Endothelial cell of umbilical vein (primary cell): ENCODE data around the gene EBF4. TPM values are rescaled to one million over a fixed set of nuclear protein-coding genes. Genes with fewer than 3 reads are reported as not detected.

Experiments used
- BruUV-seq: library from RNA; stranded (reverse); fragments of 400-500 nt; replicated peaks from 2 replicates; lab custom pipeline; 2021; lab: Mats Ljungman, UMichigan
- CTCF ChIA-PET: fragments of 300-600, 350-600 bp; sonication (Branson Sonifier 250); formaldehyde crosslinking; loops from one replicate; lab custom pipeline; 2021; ENCODE audit warnings: antibody characterized with exemption, inconsistent platforms; lab: Charles Lee
- POLR2A ChIA-PET: fragments of 300-600, 350-600 bp; sonication (Branson Sonifier 250); formaldehyde crosslinking; loops from one replicate; lab custom pipeline; 2021; ENCODE audit warnings: antibody characterized with exemption, inconsistent platforms; lab: Charles Lee
- DNase-seq: peaks from one replicate; pipeline ENCODE4 v3.0.0-alpha.2; 2011; ENCODE audit warnings: low read depth, low spot score
- FAIRE-seq: peaks from 2 replicates; lab custom pipeline; 2011; peaks lifted over from hg19 to GRCh38; lab: Jason Lieb, UNC
- H2AFZ ChIP-seq: 2 replicates; pipeline ENCODE4 v1.6.0; 2012; ENCODE audit warnings: low read depth, low read length, control low read depth, inconsistent platforms
- H3K27ac ChIP-seq: 2 replicates; pipeline ENCODE4 v1.5.1; 2011; ENCODE audit warnings: low read depth, mild to moderate bottlenecking, control low read depth, low read length, moderate library complexity; ENCODE audit not compliant: insufficient read depth
- H3K27me3 ChIP-seq, 2 experiments: 2 replicates each; pipeline versions ENCODE4 v1.6.0 to v1.6.1; 2011; ENCODE audit warnings: low read length in 2 of 2, mixed read lengths in 1 of 2; ENCODE audit not compliant: control insufficient read depth in 2 of 2, insufficient read depth in 2 of 2
- H3K36me3 ChIP-seq, 2 experiments: 2 replicates in 1 of 2; 3 replicates in 1 of 2; pipeline ENCODE4 v1.5.1; 2011; ENCODE audit warnings: low read length in 2 of 2, mild to moderate bottlenecking in 1 of 2, moderate library complexity in 1 of 2; ENCODE audit not compliant: control insufficient read depth in 2 of 2, insufficient read depth in 2 of 2; ENCODE audit errors: extremely low read depth in 1 of 2
- H3K4me1 ChIP-seq: 3 replicates; pipeline ENCODE4 v1.5.1; 2011; ENCODE audit warnings: mild to moderate bottlenecking, low read length; ENCODE audit not compliant: control insufficient read depth, insufficient read depth; ENCODE audit errors: extremely low read depth
- H3K4me2 ChIP-seq: 2 replicates; pipeline ENCODE4 v1.6.1; 2011; ENCODE audit warnings: low read length, control low read depth, mixed read lengths; ENCODE audit not compliant: insufficient read depth
- H3K4me3 ChIP-seq, 3 experiments: fragments of 200-600 bp in 1 of 3; sonication (generic), shearing (Covaris generic) in 1 of 3; replicated peaks in 1 of 3; 2 replicates each; pipeline ENCODE4 v1.5.1; 2011 to 2016; ENCODE audit warnings: control low read depth in 3 of 3, low read length in 3 of 3, mild to moderate bottlenecking in 2 of 3, inconsistent platforms in 1 of 3, low read depth in 1 of 3, moderate library complexity in 1 of 3; ENCODE audit not compliant: insufficient read depth in 1 of 3
- H3K79me2 ChIP-seq: 2 replicates; pipeline ENCODE4 v1.6.0; 2012; ENCODE audit warnings: low read length, inconsistent platforms; ENCODE audit not compliant: control insufficient read depth, insufficient read depth
- H3K9ac ChIP-seq: replicated peaks from 2 replicates; pipeline ENCODE3; 2011; ENCODE audit warnings: low read length, control low read depth; ENCODE audit not compliant: insufficient read depth; ENCODE audit errors: extremely low read depth
- H3K9me1 ChIP-seq: replicated peaks from 3 replicates; pipeline ENCODE4 v1.6.0; 2011; ENCODE audit warnings: mild to moderate bottlenecking, low read length; ENCODE audit not compliant: control insufficient read depth, insufficient read depth; ENCODE audit errors: extremely low read depth
- H3K9me3 ChIP-seq: replicated peaks from 2 replicates; pipeline ENCODE4 v1.5.1; 2012; ENCODE audit warnings: low read length, inconsistent platforms; ENCODE audit not compliant: control insufficient read depth, insufficient read depth
- H4K20me1 ChIP-seq: replicated peaks from 2 replicates; pipeline ENCODE3; 2011; ENCODE audit warnings: mild to moderate bottlenecking, low read length; ENCODE audit not compliant: control insufficient read depth, insufficient read depth; ENCODE audit errors: extremely low read depth
- EZH2 ChIP-seq: IDR thresholded peaks from 2 replicates; pipeline ENCODE4 v1.6.1; 2012; ENCODE audit warnings: borderline replicate concordance, low read depth, mild to moderate bottlenecking, moderate library complexity, low read length, inconsistent platforms; ENCODE audit not compliant: severe bottlenecking
- FOS ChIP-seq: IDR thresholded peaks from 2 replicates; pipeline ENCODE4 v1.6.1; 2011; ENCODE audit warnings: mild to moderate bottlenecking, low read length, moderate library complexity, borderline replicate concordance; ENCODE audit not compliant: insufficient read depth
- dilution Hi-C: fragments of 300-500 bp; cut with MboI; formaldehyde crosslinking; loops from one replicate; pipeline ENCODE4 v1.15.0; 2019; ENCODE audit warnings: low sequenced_read_pairs; ENCODE audit not compliant: extremely low pct_ligation_motif_present
- intact Hi-C: fragments of 100-400 bp; cut with micrococcal nuclease; formaldehyde crosslinking; loops from one replicate; pipeline ENCODE4 v1.10.0; 2022
- polyA plus RNA-seq, 4 experiments: library from polyadenylated mRNA; depleted of rRNA in 3 of 4; stranded (reverse) in 3 of 4; unstranded in 1 of 4; fragments of >200 nt; gene quantifications; 2 replicates each; pipeline versions ENCODE4 v1.2.1 to v1.2.3, GENCODE V29; 2011 to 2012; ENCODE audit warnings: missing spikeins in 1 of 4
- total RNA-seq: library from RNA; stranded (reverse); gene quantifications from 2 replicates; pipeline ENCODE4 v1.2.3, GENCODE V29; 2021
- TF ChIP-seq, protein P1 (sequence below), 2 donors: IDR thresholded peaks; 1 replicate in 1 of 2; 2 replicates in 1 of 2; pipeline ENCODE4 v1.5.1; 2011; ENCODE audit warnings: low read length in 2 of 2, mild to moderate bottlenecking in 2 of 2, moderate library complexity in 2 of 2, control low read depth in 1 of 2, inconsistent platforms in 1 of 2, low read depth in 1 of 2; ENCODE audit not compliant: insufficient read depth in 1 of 2; ENCODE audit errors: extremely low read depth in 1 of 2

EBF4 gene
- total and polyA plus RNA-seq, 2 donors (not counting 3 experiments of a cell fraction or from before 2014, with no cell fraction given), result 2.7 to 3.4 TPM

- H3K36me3 ChIP-seq, result no peaks in the 10 kb centered on the region
- H3K4me2 ChIP-seq, result no peak overlapping the region
- H3K79me2 ChIP-seq, result no peaks in the 10 kb centered on the region
- no peaks in the 10 kb centered on the region for H3K4me1 ChIP-seq
- H3K9me3 ChIP-seq, result no peaks in the 10 kb centered on the region
- DNase-seq, result no peak
- H2AFZ ChIP-seq, result no peak overlapping the region
- dilution Hi-C loops, result no loop called here
- ChIA-PET CTCF (interaction anchor here (0.8 to 4.0 kb wide), 4 partner anchors 11 to 54 kb away, joined by 3 to 16 read pairs (median 7); no protein-coding TSS in a partner anchor), POLR2A (no interaction called here)
- FAIRE-seq, result no peak
- intact Hi-C loops, result no loop called here
- H4K20me1 ChIP-seq, result no peaks in the 10 kb centered on the region
- BruUV-seq, result no TSS peak
- H3K9ac ChIP-seq, result no peak overlapping the region
- TF ChIP-seq FOS, result no peak
- H3K27ac ChIP-seq, result no peak overlapping the region
- peaks cover 5 to 15% of the 10 kb centered on the region in 2 experiments for H3K27me3 ChIP-seq
- no peak overlapping the region for H3K4me3 ChIP-seq
- no peaks in the 10 kb centered on the region for H3K9me1 ChIP-seq
These were observed 49.9 kb downstream of the EBF4 start for GRCh38 chr20:2742431-2742830.

DNA sequence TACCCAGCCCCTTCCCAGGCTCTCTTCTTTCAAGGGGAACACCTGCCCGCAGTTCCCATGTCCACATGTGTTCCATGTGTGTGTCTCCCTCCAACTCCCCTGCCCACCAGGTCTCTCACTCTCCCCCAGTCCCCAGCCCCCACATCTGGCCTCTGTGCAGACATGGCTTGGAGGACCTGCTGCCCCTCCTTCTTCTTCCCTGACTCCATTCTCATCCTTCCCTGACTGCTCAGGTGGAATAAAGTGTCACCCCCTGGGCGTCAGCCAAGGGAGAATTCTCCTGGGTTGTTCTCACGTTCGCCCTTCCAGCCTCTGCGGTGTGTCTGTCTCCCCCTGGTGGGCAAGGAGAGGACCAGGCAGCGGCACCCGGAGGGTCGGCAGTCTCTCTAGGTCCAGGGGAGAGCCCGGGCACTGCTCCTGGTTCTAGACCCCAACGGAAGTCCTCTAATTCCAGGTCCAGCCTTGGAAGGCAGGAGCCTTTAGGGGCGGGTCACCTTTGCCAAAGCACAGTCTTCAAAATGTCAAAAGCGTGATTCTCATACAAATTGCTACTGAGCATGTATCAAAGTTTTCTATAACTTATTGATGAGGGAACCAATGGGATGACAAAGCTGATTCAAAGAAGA, 50.5 kb downstream of the EBF4 start:
- dilution Hi-C loops (no loop called here), intact Hi-C loops (loop anchor here (1.0 kb wide), 1 partner anchor 55 kb away; no protein-coding TSS in a partner anchor)
- Histone ChIP-seq H2AFZ (no peak overlapping the region), H3K4me2 (no peak overlapping the region), H3K27me3 (peaks cover 8 to 20% of the 10 kb centered on the region in 2 experiments), H3K36me3 (no peaks in the 10 kb centered on the region), H3K4me1 (no peaks in the 10 kb centered on the region), H4K20me1 (no peaks in the 10 kb centered on the region), H3K79me2 (no peaks in the 10 kb centered on the region), H3K9me3 (no peaks in the 10 kb centered on the region), H3K9ac (no peak overlapping the region), H3K27ac (no peak overlapping the region), H3K4me3 (no peak overlapping the region), H3K9me1 (no peaks in the 10 kb centered on the region)
- no peak for TF ChIP-seq EZH2
- TF ChIP-seq, protein P1, sequence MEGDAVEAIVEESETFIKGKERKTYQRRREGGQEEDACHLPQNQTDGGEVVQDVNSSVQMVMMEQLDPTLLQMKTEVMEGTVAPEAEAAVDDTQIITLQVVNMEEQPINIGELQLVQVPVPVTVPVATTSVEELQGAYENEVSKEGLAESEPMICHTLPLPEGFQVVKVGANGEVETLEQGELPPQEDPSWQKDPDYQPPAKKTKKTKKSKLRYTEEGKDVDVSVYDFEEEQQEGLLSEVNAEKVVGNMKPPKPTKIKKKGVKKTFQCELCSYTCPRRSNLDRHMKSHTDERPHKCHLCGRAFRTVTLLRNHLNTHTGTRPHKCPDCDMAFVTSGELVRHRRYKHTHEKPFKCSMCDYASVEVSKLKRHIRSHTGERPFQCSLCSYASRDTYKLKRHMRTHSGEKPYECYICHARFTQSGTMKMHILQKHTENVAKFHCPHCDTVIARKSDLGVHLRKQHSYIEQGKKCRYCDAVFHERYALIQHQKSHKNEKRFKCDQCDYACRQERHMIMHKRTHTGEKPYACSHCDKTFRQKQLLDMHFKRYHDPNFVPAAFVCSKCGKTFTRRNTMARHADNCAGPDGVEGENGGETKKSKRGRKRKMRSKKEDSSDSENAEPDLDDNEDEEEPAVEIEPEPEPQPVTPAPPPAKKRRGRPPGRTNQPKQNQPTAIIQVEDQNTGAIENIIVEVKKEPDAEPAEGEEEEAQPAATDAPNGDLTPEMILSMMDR (IDR thresholded peaks at IDR 0.05; ENCODE audit: extremely low read depth in 1 of 2, insufficient read depth in 1 of 2, low read depth in 1 of 2, low read length in 2 of 2), result peak; percentile 88 to 97
- DNase-seq, result peak; percentile 54
- peak; percentile 85 for FAIRE-seq
- no TSS peak for BruUV-seq
- CTCF ChIA-PET, result interaction anchor here (0.6 to 4.0 kb wide), 21 partner anchors 8 to 143 kb away, joined by 3 to 23 read pairs (median 5); partner anchors contain the start of genes EBF4 and NOP56
- POLR2A ChIA-PET, result no interaction called here
